CD4-positive, alpha-beta T cell treated with Interleukin-1 beta for 1 hour (primary cell): Measurements from ENCODE around the gene FIP1L1.

Experiments
- DNase-seq, 2 donors: peaks; one replicate each; pipeline ENCODE4 v3.0.0-alpha.2; 2020 to 2022

The FIP1L1 gene

GRCh38 chr4:53477636-53478035, 100.2 kb downstream of the FIP1L1 start:
- no peak for DNase-seq

GRCh38 chr4:53478671-53479456, 101.4 kb downstream of the FIP1L1 start:
- no peak for DNase-seq

GRCh38 chr4:53479736-53480525, 102.5 kb downstream of the FIP1L1 start:
- no peak for DNase-seq

- no peak for DNase-seq
Observed at GRCh38 chr4:53480909-53481308, 103.5 kb downstream of the FIP1L1 start.

- no peak for DNase-seq
Observed at GRCh38 chr4:53481586-53481985, 104.1 kb downstream of the FIP1L1 start.

- no peak for DNase-seq
Observed at GRCh38 chr4:53483250-53483649, 105.8 kb downstream of the FIP1L1 start.

- no peak for DNase-seq
Observed at GRCh38 chr4:53484911-53485657, 107.6 kb downstream of the FIP1L1 start.

GRCh38 chr4:53485658-53486040, 108.2 kb downstream of the FIP1L1 start:
- DNase-seq, result no peak

GRCh38 chr4:53487766-53488165, 110.3 kb downstream of the FIP1L1 start:
- DNase-seq, result no peak

- no peak for DNase-seq
Observed at GRCh38 chr4:53489279-53489889, 111.9 kb downstream of the FIP1L1 start.

GRCh38 chr4:53490161-53490956, 112.9 kb downstream of the FIP1L1 start:
- DNase-seq, result no peak

GRCh38 chr4:53490965-53491622, 113.7 kb downstream of the FIP1L1 start:
- no peak for DNase-seq

- DNase-seq, result no peak
Observed at GRCh38 chr4:53494851-53495250, 117.4 kb downstream of the FIP1L1 start.

GRCh38 chr4:53497487-53498244, 120.2 kb downstream of the FIP1L1 start:
- no peak for DNase-seq

- no peak for DNase-seq
Observed at GRCh38 chr4:53498706-53499105, 121.3 kb downstream of the FIP1L1 start.

GRCh38 chr4:53499791-53500190, 122.3 kb downstream of the FIP1L1 start:
- no peak for DNase-seq

GRCh38 chr4:53500546-53500945, 123.1 kb downstream of the FIP1L1 start:
- no peak for DNase-seq

- DNase-seq, result no peak
Observed at GRCh38 chr4:53501561-53501960, 124.1 kb downstream of the FIP1L1 start.

- no peak for DNase-seq
Observed at GRCh38 chr4:53502094-53502493, 124.7 kb downstream of the FIP1L1 start.

- DNase-seq, result no peak
Observed at GRCh38 chr4:53505947-53506346, 128.5 kb downstream of the FIP1L1 start.

GRCh38 chr4:53507058-53507457, 129.6 kb downstream of the FIP1L1 start:
- DNase-seq, result no peak
